HG02571 (cell line): ENCODE measurements around the gene DDR1.

Experiments
- ATAC-seq: cut with Tn5 transposase; IDR thresholded peaks from one replicate; pipeline ENCODE4 v1.9.1; 2021; ENCODE audit warnings: mild to moderate bottlenecking, moderate library complexity; ENCODE audit not compliant: unreplicated experiment

The DDR1 gene

DNA sequence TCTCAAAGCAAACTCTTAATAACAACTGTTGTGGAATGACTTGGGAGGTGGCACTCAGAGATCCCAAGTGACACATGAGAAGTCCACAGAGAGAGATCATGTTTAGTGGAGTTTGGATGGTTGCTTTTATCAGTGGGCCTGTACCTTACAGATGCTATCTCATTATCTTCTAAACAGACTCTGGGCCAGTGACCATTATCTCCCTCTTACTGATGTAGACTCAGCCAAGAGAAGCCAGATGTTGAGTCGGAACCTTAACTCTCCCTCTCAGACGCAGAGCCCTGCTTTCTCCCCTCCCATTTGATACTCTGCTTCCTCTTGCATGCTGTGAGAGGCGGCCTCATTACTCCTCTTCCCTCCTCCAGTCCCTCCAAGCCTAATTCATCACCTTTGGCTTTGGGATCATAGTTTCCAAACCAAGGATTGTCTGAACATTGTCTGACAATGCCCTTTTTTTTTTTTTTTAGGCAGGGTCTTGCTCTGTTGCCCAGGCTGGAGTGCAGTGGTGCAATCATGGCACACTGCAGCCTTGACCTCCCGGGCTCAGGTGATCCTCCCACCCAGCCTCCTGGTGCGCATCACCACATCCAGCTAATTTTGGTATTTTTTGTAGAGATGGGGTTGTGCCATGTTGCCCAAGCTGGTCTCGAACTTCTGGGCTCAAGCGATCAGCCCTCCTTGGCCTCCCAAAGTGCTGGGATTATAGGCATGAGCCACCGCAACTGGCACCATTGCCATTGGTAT is 4.5 kb upstream of the DDR1 start:
- no peak for ATAC-seq

DNA sequence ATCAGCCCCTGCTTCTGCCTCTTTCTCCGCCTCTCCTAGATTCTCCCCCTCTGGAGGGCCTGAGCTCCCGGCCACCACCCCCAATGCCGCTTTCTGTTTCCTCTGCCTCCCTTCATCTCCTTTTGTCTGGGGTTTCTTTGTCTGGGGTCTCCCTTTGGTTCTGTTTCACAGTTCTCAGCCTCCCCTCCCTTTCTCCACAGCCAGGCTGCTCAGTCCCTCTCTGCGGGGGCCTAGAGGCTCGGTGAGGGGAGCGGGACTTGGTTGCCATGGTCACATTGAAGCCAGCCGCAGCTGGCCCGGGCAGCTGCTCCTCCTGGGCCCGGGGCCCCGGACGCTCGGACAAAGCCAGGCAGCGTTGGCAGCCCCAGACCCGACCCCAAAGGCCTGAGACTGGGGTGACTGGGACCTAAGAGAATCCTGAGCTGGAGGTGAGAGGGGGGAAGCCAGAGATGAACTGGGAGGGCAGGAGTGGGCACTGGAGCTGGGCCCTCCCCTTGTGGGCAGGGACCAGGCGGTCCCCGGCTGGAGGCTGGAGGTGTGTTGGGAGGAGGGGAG is 3.5 kb upstream of the DDR1 start:
- ATAC-seq = no peak

DNA sequence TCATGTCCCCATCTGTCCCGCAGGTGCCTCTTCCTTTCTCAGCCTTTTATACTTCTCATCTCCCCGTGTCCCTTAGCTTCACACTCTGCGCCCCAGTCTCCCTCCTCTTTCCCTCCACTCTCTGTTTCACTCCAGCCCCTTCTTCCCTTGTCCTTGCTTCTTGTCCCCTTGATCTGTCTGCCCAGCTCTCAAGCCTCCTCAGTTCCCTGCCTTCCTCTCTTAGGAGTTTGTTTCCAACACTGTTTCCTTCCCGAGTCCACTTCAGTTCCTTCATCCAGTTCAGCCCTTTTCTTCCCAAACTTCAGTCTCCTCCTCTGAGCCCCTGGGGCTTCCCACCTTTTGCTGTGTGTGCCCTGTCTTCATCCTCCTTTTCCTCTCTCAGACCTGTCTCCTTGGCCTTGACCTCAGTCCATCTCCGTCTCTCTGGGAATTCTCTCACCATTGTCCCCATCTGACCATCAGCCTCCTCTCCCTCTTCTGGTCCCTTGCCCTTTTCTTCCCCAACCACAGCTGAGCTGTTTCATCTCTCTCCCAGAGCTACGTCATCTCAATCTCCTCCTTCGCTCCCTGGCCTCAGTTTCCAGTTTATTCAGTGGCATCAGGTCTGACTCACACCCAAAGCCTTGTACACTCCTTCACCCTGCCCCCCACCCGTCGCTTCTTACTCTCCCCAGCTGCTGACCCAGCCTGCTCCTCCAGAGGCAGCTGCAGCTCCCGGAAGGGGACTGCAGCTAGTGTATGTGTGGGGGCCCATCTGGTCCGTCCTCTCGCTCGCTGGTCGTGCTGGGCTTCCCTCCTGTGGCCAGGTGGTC is 2.7 kb upstream of the DDR1 start:
- no peak for ATAC-seq

DNA sequence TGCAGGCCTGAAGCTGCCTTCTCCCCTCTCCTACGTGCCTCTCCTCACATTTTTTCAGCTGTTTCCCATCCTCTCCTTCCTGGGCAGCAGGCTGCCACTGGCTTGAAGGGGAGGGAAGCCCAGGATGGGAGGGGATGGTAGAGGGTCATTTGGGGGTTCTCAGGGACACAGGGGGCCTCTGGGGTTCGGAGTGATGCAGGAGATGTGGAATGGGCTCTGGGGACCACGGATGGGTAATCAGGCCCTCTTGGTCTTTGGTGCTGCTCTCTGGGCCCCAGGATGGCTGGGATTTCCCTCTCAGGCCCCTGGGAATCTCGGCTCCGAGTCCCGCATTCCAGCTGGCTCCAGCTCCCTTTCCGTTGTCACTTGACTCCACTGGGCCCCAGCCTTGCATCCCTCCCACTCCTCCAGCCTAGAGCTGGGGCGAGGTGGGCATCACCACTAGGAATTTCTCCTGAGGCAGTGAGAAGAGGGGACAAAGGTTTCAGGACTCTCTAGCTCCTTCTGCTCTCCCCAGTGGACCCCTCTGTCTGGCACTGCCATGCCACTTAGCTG is 2.0 kb upstream of the DDR1 start:
- no peak for ATAC-seq

DNA sequence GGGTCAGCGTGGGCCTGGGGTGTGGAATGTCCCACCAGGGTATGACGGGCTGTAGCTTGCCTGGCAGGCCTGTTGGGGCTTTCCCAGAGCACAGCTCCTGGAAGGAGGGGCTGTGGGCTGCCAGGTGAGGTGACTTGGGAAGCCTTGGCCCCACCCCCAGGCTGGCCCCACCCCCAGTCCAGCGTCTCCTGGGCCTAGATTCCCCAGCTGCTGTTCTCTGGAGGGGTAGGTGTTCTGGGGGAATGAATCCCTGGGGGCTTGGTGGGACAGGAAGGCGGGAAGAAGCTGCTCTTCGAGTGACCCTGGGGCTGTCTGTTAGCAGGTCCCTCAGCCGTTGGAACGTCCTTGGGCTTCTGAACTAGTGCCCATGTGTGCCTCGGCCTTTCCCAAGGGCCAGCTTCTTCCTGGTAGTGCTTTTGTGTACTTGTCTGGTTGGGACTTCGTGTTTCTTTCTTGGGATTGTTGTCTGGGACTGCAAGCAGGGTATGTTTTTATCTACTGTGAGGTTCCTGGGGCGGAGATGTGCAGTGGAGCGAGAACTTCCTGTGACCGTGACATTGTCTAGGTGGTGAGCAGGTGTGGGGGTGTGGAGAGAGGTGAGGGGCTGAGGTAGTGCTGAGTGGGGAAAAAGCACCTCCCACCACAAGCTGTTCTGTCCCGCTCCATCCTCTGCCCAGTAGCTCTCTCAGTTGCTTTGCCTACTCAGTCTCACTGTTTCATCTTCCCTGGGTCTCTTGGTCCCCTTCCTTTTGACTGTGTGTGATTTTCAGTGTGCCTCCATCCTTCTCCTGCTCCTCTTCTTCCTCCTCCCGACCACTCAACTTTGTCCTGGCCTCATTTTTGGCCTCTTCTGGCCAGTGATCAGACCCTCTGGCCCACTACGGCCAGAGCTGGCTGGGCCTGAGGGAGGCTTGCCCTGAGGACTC is 1.3 kb upstream of the DDR1 start:
- no peak for ATAC-seq

DNA sequence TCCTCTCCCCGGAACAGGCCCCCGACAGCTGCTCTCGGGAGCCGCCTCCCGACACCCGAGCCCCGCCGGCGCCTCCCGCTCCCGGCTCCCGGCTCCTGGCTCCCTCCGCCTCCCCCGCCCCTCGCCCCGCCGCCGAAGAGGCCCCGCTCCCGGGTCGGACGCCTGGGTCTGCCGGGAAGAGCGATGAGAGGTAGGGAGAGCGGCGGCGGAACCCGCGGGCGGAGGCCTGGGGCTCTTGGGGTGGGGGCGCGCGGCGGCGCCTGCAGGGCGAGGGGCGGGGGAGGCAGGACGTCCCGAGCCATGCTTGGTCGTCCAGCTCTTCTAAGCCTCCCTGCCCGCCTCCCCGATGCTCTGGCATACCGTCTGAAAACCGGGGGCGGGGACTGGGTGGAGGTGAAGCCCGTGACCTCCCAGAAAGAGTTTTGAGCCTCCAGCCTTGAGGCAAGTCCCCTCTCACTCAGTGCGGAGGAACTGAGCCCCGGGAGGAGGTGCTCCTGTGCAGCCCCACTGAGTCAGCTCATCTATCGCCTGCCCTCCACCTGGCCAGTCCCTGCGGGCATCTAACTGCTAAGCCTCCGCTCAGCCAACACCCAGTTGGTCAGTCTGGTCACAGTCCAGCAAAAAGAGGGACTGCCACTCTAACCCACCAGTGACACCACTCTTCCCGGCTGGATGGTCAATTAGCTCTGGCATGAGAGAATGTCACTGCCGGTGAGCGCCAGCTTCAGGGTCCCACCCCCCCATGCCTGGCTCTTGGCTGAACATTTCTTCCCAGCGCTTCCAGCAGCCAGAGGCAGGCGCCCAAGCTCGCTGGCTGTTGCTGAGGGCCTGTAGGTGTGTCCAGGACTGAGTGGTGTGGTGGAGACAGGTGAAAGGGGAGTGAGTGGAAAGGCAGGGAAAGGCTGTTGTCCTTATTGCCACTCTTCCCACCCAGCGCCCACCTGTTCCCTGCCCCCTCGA is 482 bp downstream of the DDR1 start:
- ATAC-seq = no peak

DNA sequence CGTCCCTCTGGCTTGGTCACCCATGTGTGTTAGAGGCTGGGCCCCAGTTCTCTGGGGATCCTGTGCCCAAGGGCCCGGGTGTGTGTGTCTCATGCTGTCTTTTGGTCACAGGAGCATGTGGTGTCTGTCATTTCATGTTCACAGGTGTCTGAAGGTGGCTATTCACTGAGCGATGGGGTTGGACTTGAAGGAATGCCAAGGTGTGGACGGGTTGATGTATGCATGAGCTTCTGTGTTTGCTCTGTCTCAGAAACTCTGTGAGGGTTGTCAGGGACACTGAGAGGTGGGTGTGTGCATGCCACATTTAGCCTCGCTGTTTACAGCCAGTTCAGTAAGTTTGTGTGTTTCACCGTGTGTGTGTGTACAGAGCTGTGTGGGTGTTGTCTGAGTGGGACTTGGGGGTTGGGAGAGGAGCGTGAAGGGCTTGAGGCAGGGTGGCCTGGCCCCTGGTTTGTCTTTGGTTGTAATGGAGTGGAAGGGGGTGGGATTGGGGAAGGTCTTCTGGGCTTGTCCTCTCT is 1.2 kb downstream of the DDR1 start:
- no peak for ATAC-seq

DNA sequence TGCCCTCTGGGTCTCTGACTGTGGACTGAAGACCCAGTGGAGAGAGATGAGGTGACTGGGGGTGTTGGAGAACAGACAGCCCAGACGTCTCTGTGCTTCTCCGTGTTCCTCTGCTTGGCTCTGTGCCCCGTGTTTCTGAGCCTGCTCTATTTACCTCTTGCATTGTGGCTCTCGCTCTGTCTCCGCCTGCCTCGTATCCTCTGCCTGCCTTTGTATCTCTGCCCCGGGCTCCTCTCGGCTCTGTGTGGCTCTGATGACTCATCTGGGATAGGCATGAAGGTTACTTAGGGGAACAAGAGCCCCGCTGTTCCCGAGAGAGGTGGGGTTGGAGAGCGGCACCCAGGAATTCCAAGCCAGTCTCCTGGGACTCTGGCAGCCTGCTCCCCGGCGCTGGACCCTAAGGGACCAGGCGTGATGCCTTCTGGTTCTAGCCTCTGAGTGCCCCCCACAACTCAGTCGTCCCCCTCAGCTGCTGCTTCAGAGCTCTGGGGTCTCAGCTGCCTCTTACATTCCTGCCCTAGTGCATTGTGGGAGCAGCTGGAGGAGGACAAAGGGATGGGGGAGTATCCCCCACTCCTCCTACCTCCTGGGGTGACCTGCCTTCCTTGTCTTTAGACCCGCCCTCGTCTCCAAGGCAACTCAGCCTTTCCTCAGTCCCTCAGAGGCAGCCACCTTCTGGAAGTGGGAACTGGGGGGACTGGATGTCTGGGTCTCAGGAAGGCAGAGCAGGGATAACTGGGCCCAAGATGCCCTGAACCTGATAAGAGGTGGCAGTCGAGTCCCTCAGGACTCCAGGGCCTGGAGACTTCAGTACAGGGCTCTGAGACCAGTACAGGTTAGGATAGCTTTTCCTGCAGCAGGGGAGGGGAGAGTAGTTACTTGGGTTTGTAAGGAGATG is 1.9 kb downstream of the DDR1 start:
- ATAC-seq = no peak

DNA sequence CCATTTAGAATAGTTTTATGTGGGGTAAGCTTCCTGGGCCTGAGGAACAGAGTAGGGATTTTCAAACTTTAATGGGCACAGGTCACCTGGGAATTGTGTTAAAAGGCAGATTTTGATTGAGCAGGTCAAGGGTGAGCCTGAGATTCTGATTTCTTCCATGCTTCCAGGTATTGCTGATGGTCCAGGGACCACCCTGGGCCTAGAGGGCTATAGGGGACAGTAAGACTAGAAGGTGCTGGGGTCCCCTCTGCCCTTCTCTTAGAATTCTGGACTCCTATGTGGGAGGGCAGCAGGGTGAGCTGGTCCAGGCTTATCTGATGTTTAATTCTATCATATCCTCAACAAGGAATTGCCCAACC is 2.6 kb downstream of the DDR1 start:
- ATAC-seq = no peak

DNA sequence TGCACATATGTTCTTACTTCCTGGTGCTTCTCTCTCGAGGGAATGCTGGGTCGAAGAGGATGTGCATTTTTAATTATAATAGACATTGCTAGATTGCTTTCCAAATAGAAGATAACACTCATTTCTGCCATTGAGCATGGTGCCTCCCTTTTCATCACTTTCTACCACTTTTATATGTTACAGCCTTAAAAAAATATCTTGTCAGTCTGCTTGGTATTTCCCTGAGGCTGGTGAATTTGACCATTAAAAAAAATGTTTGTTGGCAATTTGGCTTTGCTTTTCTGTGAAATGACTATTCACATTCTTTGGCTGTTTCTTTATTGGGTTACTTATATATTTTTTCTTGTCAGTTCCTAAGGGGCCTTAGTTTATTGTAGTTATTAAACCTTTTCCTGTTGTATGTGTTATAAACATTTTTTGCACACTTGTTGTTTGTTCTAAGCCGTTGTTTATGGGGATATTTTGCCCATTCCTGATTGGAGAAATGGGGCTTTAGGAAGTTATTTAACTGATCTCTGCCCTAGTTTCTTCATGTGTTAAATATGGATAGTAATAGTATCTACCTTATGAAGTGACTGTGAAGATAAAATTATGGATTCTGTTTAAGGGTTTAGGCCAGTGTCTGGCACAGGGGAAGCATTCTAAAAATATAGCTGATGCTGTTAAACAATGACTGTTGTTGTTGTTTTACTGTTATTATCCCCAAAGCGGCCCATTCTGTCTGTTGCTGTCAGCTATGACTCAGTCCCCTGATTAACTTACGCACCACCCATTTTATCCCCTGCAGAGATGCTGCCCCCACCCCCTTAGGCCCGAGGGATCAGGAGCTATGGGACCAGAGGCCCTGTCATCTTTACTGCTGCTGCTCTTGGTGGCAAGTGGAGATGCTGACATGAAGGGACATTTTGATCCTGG is 3.8 kb downstream of the DDR1 start:
- ATAC-seq = no peak

DNA sequence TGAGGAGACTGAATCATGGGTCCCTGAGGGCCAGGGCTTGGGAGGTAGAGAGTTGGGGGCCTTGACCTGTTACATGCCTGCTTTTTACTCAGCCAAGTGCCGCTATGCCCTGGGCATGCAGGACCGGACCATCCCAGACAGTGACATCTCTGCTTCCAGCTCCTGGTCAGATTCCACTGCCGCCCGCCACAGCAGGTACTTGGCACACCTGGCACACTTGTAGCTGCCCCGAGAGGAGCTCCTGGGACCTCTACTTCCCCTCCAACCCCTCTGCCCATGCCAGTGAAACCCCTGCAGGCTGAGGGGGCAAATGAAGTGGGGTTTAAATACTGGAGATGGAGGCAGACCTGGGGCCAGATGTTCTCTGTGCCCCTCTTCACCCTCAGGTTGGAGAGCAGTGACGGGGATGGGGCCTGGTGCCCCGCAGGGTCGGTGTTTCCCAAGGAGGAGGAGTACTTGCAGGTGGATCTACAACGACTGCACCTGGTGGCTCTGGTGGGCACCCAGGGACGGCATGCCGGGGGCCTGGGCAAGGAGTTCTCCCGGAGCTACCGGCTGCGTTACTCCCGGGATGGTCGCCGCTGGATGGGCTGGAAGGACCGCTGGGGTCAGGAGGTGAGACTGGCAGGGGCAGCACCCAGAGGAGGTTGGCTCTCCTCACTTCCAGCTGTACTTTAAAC is 4.6 kb downstream of the DDR1 start:
- ATAC-seq = no peak

DNA sequence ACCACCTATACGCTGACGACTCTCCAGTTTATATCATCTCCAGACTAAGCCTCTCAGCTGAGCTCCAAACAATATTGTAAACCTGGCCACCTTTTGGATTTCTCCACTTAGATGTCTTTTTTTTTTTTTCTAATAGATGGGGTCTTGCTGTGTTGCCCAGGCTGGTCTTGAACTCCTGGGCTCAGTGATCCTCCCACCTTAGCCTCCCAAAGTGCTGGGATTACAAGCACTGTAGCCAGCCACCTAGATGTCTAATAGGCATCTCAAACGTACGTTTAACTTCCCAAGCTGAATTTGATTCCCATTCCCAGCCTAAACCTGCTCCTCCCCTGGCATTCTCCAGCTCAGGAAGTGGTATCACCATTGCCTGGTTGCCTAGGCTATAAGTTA is 5.2 kb downstream of the DDR1 start:
- no peak for ATAC-seq

DNA sequence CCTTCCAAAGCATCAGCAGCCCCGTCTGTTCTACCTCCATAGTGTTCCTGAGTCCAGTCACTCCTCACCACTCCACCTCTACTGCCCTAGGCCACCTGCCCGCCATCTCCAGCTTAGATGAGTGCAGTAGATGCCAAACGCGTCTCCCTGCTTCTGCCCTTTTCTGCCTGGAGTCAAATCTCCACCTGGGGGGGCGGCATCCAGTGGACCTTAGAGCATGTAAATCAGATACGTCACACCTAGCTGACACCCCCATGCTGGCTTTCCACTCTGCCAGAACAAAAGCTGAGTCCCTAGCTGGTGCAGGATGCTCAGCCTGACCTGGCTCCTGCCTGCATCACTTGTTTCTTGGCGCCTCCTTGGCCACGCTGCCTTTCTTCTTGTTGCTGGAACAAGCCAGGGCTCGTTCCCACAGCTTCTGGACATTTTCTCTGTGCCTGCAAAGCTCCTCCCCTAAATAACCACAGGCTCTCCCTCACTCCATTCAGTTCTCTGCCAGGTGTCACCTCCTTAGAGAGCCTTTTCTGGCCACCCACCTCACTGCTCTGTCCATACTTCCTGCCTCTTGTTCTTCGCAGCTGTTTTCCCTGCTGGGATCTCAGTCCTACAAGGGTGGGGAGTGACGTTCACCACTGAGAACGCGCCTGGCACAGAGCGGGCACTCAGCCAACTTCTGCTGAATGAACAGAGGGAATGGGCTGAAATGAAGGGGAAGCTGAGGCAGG is 5.8 kb downstream of the DDR1 start:
- ATAC-seq = no peak

DNA sequence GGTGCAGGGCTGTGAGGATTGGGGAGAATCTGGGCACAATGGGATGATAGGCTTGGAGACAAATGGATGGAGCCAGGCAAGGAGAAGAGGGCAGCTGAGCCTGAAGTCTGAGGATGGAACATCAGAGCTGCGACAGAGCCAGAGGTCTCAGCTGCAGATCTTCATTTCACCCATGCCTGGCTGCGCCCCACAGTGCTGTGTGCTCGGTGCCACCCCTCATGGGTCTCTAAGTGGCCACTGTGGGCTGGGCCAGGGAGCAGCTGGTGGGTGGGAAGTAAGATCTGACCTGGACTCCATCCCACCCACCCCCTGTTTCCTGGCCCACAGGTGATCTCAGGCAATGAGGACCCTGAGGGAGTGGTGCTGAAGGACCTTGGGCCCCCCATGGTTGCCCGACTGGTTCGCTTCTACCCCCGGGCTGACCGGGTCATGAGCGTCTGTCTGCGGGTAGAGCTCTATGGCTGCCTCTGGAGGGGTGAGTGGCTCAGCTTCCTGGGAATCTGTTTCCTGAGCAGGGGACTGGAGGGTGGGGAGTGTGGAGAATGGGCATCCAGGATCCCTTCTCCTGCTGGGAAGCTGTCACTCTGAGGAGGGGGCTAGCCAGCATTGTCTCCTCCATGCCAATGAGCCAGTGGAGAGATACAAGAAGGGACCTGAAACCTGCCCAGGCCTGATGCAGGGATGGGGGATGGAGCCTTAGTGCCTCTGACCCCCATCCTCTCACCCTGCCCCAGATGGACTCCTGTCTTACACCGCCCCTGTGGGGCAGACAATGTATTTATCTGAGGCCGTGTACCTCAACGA is 6.5 kb downstream of the DDR1 start:
- no peak for ATAC-seq

DNA sequence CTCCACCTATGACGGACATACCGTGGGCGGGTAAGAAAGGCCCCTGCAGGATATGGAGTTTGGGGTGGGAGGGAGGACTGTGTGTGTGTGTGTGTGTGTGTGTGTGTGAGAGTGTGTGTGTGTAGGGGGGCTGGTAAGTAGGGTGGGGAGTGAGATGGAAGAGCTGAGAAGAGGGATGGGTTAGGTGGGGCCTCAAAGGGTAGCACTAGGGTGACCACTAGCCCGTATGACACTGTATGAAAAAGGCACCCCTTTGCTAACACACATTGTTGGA is 7.1 kb downstream of the DDR1 start:
- no peak for ATAC-seq
